GM20000 (cell line): ENCODE measurements around the gene LRCOL1.
A peak's percentile ranks its signal among the peaks of the same experiment; 100 is the strongest.

ENCODE experiments used
- DNase-seq: peaks from one replicate; pipeline ENCODE4 v3.0.0; 2012; ENCODE audit warnings: low spot score
- CTCF ChIP-seq: IDR thresholded peaks from 2 replicates; pipeline ENCODE4 v1.5.1; 2012; ENCODE audit warnings: mild to moderate bottlenecking, control low read depth; ENCODE audit errors: extremely low read depth, missing control alignments

Gene LRCOL1

DNA sequence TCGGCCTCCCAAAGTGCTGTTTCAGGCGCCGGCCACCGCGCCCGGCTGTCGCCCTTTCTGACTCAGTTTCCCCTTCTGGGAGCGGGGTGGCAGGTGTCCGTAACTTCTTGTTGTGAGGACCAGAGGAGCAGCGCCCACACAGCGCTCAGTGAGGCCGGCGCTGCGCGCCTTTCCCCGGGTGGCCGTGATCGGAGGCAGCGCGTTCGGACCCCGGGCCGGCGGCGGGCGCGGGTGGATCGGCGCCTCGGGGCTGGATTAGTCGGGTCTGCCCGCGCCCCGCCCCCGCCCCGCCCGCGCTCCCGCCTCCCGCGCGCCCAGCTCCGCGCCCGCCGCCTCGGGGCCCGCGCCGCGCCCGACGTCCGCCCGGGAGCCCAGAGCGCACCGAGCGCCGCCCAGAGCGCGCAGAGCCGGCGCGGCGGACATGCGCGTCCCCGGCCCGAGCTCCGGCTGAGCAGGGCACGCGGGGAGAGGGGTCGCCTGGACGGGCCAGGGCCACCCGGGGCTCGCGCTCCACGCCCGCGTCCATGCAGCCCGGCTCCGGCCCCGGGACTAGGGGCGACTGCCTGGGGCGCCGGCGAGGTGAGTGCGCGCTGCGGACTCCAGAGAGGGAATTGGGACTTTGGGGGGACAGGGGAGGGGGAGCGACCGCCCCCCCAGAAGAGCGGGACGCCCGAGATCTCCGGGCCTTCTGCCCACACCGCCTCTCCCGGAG is 50.6 kb downstream of the LRCOL1 start:
- TF ChIP-seq CTCF: no peak
- DNase-seq: peak; percentile 93

DNA sequence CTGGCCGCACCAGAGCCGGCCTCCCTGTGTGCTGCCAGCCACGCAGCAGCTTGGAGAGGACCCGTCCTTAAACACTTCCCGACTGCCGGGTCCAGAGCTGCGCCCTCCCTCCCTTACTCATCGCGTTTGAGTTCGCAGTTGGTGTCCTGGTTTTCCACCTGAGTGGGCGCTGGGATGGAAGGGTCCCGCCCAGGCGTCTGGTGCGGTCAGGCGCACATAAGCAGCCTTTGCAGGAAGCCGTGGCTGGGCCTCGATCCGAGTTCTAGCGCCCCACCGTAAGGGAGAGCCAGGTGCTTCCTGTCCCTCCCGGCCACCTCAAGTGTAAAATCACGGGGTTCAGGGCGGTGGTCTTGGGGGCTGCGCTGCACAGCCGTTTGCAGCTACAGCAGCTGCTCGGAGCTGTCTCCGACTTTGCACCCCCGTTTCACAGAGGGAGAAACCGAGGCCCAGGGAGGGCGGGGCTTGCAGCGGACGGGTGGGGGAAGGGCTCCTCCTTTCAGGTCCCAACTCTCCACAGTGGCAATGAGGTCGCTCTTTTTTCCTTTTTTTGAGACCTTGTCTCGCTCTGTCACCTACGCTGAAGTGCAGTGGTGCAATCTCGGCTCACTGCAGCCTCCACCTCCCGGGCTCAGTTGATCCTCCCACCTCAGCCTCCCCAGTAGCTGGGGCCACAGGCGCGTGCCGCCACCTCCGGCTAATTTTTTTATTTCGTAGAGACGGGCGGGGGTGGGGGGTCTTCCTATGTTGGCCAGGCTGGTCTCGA is 51.3 kb downstream of the LRCOL1 start:
- no peak for TF ChIP-seq CTCF
- DNase-seq: no peak

DNA sequence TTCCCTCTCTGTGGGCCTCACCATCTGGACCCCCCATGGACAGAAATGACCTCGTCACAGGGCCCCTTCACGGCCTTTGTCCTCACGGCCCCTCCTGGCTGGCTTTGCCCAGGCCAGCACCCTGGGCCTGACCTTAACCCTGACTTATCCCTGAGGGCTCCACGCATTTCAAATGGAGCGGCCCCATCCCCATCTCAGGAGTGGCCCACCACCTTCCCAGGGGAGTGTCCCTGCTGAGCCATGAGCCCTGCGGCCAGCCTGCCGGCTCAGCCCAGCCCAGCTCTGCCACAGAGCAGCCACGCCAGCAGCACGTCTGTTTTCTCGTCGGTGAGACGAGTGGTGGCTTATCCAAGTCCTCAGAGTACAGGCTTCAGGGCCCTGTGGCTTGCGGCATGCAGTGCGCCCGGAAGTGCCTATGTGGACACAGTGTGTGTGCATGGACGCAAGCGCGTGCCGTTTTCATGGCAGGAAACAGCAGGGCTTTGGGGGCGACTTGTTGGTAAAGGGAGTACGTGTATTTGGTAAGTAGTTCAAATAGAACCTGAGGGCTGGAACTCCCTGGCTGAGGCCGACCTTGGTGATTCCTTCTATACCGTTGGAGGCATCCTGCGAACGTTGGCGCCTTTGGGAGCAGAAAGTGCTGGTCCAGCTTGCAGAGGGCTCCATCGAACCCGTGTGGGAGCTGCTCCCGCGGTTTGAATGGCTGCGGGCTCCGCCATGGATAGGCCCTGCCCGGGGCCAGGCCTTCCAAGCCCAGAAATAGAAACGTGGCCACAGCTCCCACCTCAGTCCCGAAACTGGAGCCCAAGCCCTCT is 52.1 kb downstream of the LRCOL1 start:
- no peak for TF ChIP-seq CTCF
- DNase-seq: no peak

- TF ChIP-seq CTCF: no peak
- no peak for DNase-seq
Measured at GRCh38 chr12:132557291-132558015, 52.9 kb downstream of the LRCOL1 start.

GRCh38 chr12:132556801-132557200 is 53.6 kb downstream of the LRCOL1 start:
- TF ChIP-seq CTCF: no peak
- no peak for DNase-seq

DNA sequence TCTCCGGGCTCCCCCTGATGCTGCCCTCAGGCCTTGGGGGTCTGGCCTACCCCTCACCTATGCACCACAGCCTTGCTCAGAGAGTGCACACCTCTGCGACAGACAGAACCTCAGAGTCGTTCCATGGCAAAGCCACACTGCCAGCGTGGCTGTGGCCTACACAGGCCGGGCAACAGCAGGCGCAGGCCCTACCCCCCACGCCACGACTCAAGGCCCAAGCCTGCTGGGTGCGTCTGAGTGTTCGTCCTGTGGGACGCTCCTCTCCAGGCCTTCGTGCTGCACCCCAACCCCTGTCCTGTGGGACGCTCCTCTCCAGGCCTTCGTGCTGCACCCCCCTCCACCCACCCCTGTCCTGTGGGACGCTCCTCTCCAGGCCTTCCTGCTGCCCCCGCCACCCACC is 54.2 kb downstream of the LRCOL1 start:
- DNase-seq: no peak
- TF ChIP-seq CTCF: no peak

DNA sequence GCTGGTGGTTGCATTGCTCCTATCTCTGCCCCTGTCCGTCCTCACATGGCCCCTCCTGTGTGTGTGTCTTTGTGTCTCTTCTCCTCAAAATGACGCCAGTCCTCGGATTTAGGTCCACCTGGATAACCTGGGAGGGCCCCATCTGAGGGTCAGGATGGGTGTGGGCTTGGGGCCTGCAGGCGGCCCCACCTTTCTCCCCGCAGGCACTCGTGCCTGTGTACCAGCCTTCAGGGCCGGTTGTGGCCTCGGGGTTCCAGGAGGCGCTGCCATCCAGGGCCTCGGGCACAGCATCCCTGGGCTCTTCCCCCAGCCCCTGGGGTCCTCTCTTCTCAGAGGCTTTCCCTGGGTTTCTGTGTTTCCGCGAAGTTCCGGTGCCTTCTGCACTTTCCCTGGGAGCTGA is 54.7 kb downstream of the LRCOL1 start:
- no peak for TF ChIP-seq CTCF
- DNase-seq: no peak
